ENCODE measurements around the gene TBPL1. TPM values are rescaled to one million over a fixed set of nuclear protein-coding genes. Genes with fewer than 3 reads are reported as not detected.

The TBPL1 gene
- total RNA-seq, 1 donor from 2014 or later: 17.7 TPM

GRCh38 chr6:134016558-134016814 is 63.5 kb downstream of the TBPL1 start:
- TF ChIP-seq, protein P1, sequence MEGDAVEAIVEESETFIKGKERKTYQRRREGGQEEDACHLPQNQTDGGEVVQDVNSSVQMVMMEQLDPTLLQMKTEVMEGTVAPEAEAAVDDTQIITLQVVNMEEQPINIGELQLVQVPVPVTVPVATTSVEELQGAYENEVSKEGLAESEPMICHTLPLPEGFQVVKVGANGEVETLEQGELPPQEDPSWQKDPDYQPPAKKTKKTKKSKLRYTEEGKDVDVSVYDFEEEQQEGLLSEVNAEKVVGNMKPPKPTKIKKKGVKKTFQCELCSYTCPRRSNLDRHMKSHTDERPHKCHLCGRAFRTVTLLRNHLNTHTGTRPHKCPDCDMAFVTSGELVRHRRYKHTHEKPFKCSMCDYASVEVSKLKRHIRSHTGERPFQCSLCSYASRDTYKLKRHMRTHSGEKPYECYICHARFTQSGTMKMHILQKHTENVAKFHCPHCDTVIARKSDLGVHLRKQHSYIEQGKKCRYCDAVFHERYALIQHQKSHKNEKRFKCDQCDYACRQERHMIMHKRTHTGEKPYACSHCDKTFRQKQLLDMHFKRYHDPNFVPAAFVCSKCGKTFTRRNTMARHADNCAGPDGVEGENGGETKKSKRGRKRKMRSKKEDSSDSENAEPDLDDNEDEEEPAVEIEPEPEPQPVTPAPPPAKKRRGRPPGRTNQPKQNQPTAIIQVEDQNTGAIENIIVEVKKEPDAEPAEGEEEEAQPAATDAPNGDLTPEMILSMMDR (IDR thresholded peaks at IDR 0.05): no peak
- no peak for TF ChIP-seq POLR2A (IDR thresholded peaks at IDR 0.05)
- TF ChIP-seq POLR2AphosphoS5 (IDR thresholded peaks at IDR 0.05; ENCODE audit: insufficient read depth in 1 of 2, low read depth in 1 of 2): no peak
- Histone ChIP-seq H3K4me1 (peaks cover 9% of the 10 kb centered on the region), H3K36me3 (no peaks in the 10 kb centered on the region), H3K9me3 (no peaks in the 10 kb centered on the region), H3K27ac (no peak overlapping the region), H3K27me3 (no peaks in the 10 kb centered on the region), H3K4me3 (no peak overlapping the region)
- DNase-seq (ENCODE audit: extremely low spot score in 2 of 2): no peak
- intact Hi-C loops (cut with DNase I): no loop called here

GRCh38 chr6:134020071-134020470 is 67.0 kb downstream of the TBPL1 start:
- Histone ChIP-seq H3K4me3 (no peak overlapping the region), H3K27me3 (no peaks in the 10 kb centered on the region), H3K27ac (no peak overlapping the region), H3K9me3 (no peaks in the 10 kb centered on the region), H3K4me1 (peaks cover 10% of the 10 kb centered on the region), H3K36me3 (no peaks in the 10 kb centered on the region)
- no peak for TF ChIP-seq POLR2A (IDR thresholded peaks at IDR 0.05)
- TF ChIP-seq, protein P1 (IDR thresholded peaks at IDR 0.05): no peak
- TF ChIP-seq POLR2AphosphoS5 (IDR thresholded peaks at IDR 0.05; ENCODE audit: insufficient read depth in 1 of 2, low read depth in 1 of 2): no peak
- intact Hi-C loops (cut with DNase I): no loop called here
- DNase-seq (ENCODE audit: extremely low spot score in 2 of 2): no peak

DNA sequence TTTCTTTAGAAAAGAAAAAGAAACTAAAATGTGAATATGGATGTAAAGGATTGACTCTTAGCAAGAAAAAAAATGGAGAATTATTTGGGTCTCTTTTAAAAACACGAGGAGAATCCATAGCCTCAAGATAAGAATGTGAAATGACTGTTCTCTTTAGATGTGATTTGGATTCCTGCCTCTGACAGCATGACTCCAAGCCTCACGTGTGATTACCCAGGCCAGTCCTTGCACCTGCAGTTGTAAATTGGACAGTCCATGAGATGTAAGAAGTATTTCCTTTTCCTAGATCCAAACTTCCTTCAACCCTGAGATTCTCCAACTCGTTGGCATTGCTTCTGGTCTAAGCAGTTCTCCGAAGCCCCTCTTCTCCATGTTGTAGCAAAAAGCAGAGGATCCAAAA is 67.5 kb downstream of the TBPL1 start:
- Histone ChIP-seq H3K4me1 (peaks cover 10% of the 10 kb centered on the region), H3K27ac (no peak overlapping the region), H3K27me3 (no peaks in the 10 kb centered on the region), H3K4me3 (no peak overlapping the region), H3K9me3 (no peaks in the 10 kb centered on the region), H3K36me3 (no peaks in the 10 kb centered on the region)
- intact Hi-C loops (cut with DNase I): no loop called here
- TF ChIP-seq POLR2A (IDR thresholded peaks at IDR 0.05): no peak
- TF ChIP-seq, protein P1 (IDR thresholded peaks at IDR 0.05): no peak
- no peak for TF ChIP-seq POLR2AphosphoS5 (IDR thresholded peaks at IDR 0.05; ENCODE audit: insufficient read depth in 1 of 2, low read depth in 1 of 2)
- DNase-seq (ENCODE audit: extremely low spot score in 2 of 2): no peak

DNA sequence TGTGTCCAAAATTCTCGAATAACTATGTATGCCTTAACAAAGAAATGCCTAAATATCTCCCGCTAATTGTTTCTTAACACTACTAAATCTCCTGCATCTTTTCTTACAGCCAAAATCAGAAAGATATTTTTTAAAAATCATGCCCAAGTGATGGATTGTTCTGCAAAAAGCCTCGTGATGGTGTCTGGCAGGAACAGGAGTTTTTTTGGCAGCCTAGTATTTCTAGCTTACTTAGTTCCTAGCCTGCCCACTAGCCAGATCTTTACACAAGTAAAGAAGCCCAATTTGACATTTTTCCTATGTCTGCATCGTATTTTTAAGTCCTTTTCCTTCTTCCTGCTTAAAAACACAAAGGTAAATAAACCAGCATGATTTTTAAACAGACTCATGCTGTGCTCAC is 67.9 kb downstream of the TBPL1 start:
- Histone ChIP-seq H3K27me3 (no peaks in the 10 kb centered on the region), H3K4me1 (peaks cover 10% of the 10 kb centered on the region), H3K9me3 (no peaks in the 10 kb centered on the region), H3K4me3 (no peak overlapping the region), H3K27ac (no peak overlapping the region), H3K36me3 (no peaks in the 10 kb centered on the region)
- TF ChIP-seq, protein P1 (IDR thresholded peaks at IDR 0.05): no peak
- no peak for TF ChIP-seq POLR2A (IDR thresholded peaks at IDR 0.05)
- TF ChIP-seq POLR2AphosphoS5 (IDR thresholded peaks at IDR 0.05; ENCODE audit: insufficient read depth in 1 of 2, low read depth in 1 of 2): no peak
- no peak for DNase-seq (ENCODE audit: extremely low spot score in 2 of 2)
- intact Hi-C loops (cut with DNase I): no loop called here

- H3K27ac ChIP-seq: no peak overlapping the region
- no peaks in the 10 kb centered on the region for H3K27me3 ChIP-seq
- H3K36me3 ChIP-seq: no peaks in the 10 kb centered on the region
- intact Hi-C loops (cut with DNase I): no loop called here
- peaks cover 10% of the 10 kb centered on the region for H3K4me1 ChIP-seq
- TF ChIP-seq POLR2A (IDR thresholded peaks at IDR 0.05): no peak
- TF ChIP-seq, protein P1 (IDR thresholded peaks at IDR 0.05): no peak
- TF ChIP-seq POLR2AphosphoS5 (IDR thresholded peaks at IDR 0.05; ENCODE audit: insufficient read depth in 1 of 2, low read depth in 1 of 2): no peak
- no peak overlapping the region for H3K4me3 ChIP-seq
- no peaks in the 10 kb centered on the region for H3K9me3 ChIP-seq
- DNase-seq (ENCODE audit: extremely low spot score in 2 of 2): no peak
Measured at GRCh38 chr6:134021396-134022122, 68.5 kb downstream of the TBPL1 start.
